PC-9 (cell line): Measurements from ENCODE around the gene DNALI1. TPM values are rescaled to one million over a fixed set of nuclear protein-coding genes. Genes with fewer than 3 reads are reported as not detected.
"Not testable (repeated sequence)": the region's sequence is repeated elsewhere in the genome, so short reads cannot be mapped to it uniquely, and the experiment has no call there.

Experiments
- BruUV-seq: library from RNA; stranded (reverse); fragments of 400-500 nt; replicated peaks from 2 replicates; lab custom pipeline; 2021; lab: Mats Ljungman, UMichigan
- CTCF ChIA-PET: fragments of 300-600 bp; sonication (Branson Sonifier 250); formaldehyde crosslinking; loops from one replicate; lab custom pipeline; 2022; ENCODE audit warnings: antibody characterized with exemption; lab: Charles Lee
- POLR2A ChIA-PET: fragments of 300-600 bp; sonication (Branson Sonifier 250); formaldehyde crosslinking; loops from one replicate; lab custom pipeline; 2022; ENCODE audit warnings: antibody characterized with exemption; ENCODE audit not compliant: unreplicated experiment; lab: Charles Lee
- DNase-seq, 2 experiments: peaks; one replicate each; pipeline versions ENCODE4 v3.0.0 to v3.0.0-alpha.2; 2015 to 2022; ENCODE audit warnings: mixed read lengths in 1 of 2
- H2AFZ ChIP-seq: fragments of 200-600 bp; sonication (generic); 2 replicates; pipeline ENCODE4 v1.8.1; 2017; ENCODE audit warnings: antibody characterized with exemption
- H3F3A ChIP-seq: fragments of 200-600 bp; sonication (generic); 2 replicates; pipeline ENCODE4 v1.8.1; 2017; ENCODE audit warnings: antibody characterized with exemption, mild to moderate bottlenecking, low read depth; ENCODE audit not compliant: insufficient read depth
- H3K27ac ChIP-seq: fragments of 200-600 bp; sonication (generic); 2 replicates; pipeline ENCODE4 v1.6.1; 2016; ENCODE audit warnings: mixed run types
- H3K27me3 ChIP-seq: fragments of 200-600 bp; sonication (generic); 2 replicates; pipeline ENCODE4 v1.6.1; 2016; ENCODE audit warnings: low read depth, mixed run types; ENCODE audit not compliant: insufficient read depth
- H3K36me3 ChIP-seq: fragments of 200-600 bp; sonication (generic); 2 replicates; pipeline ENCODE4 v1.6.1; 2016; ENCODE audit warnings: low read depth, mixed run types
- H3K4me1 ChIP-seq: fragments of 200-600 bp; sonication (generic); replicated peaks from 2 replicates; pipeline ENCODE4 v1.6.1; 2016; ENCODE audit warnings: mixed run types; ENCODE audit not compliant: insufficient read depth
- H3K4me2 ChIP-seq: fragments of 200-600 bp; sonication (generic); 2 replicates; pipeline ENCODE4 v1.6.1; 2017; ENCODE audit warnings: mixed run types
- H3K4me3 ChIP-seq: fragments of 200-600 bp; sonication (generic); 2 replicates; pipeline ENCODE4 v1.6.1; 2016; ENCODE audit warnings: mixed run types
- H3K79me2 ChIP-seq: fragments of 200-600 bp; sonication (generic); 2 replicates; pipeline ENCODE4 v1.6.1; 2017; ENCODE audit warnings: low read depth, mixed run types
- H3K9me2 ChIP-seq: fragments of 200-600 bp; sonication (generic); 2 replicates; pipeline ENCODE4 v1.8.1; 2017; ENCODE audit warnings: mild to moderate bottlenecking; ENCODE audit not compliant: insufficient read depth
- H3K9me3 ChIP-seq: fragments of 200-600 bp; sonication (generic); 2 replicates; pipeline ENCODE4 v1.8.1; 2016; ENCODE audit warnings: low read depth; ENCODE audit not compliant: insufficient read depth
- H4K20me1 ChIP-seq: fragments of 200-600 bp; sonication (generic); 2 replicates; pipeline ENCODE4 v1.8.1; 2017; ENCODE audit not compliant: insufficient read depth
- EZH2 ChIP-seq: fragments of 200-600 bp; sonication (generic); IDR thresholded peaks from 2 replicates; pipeline ENCODE4 v1.8.0; 2017; ENCODE audit warnings: antibody characterized with exemption, low read depth
- intact Hi-C: fragments of 100-400 bp; cut with micrococcal nuclease; formaldehyde crosslinking; loops from one replicate; pipeline ENCODE4 v1.10.0; 2022; ENCODE audit not compliant: unreplicated experiment
- total RNA-seq: library from RNA; stranded (reverse); gene quantifications from 2 replicates; pipeline ENCODE4 v1.2.3, GENCODE V29; 2021
- TF ChIP-seq, protein P1 (sequence below): fragments of 200-600 bp; sonication (generic); conservative IDR thresholded peaks from 2 replicates; pipeline ENCODE4 v1.6.1; 2017; ENCODE audit warnings: mixed run types, antibody characterized with exemption, mild to moderate bottlenecking, moderate library complexity

Gene DNALI1
- total RNA-seq, 1 experiment from 2014 or later: not detected

GRCh38 chr1:37574834-37575480, 18.2 kb downstream of the DNALI1 start:
- ChIA-PET CTCF (interaction anchor here (0.6 kb wide), 1 partner anchor 392 kb away, joined by 6 read pairs; no protein-coding TSS in a partner anchor), POLR2A (no interaction called here)
- H3K4me1 ChIP-seq: peaks cover 11% of the 10 kb centered on the region; the same call in 1 of the 2 replicates
- H3F3A ChIP-seq: peaks cover 16% of the 10 kb centered on the region
- peaks cover 31% of the 10 kb centered on the region for H3K36me3 ChIP-seq
- intact Hi-C loops: no loop called here
- no peaks in the 10 kb centered on the region for H3K79me2 ChIP-seq
- TF ChIP-seq, protein P1, sequence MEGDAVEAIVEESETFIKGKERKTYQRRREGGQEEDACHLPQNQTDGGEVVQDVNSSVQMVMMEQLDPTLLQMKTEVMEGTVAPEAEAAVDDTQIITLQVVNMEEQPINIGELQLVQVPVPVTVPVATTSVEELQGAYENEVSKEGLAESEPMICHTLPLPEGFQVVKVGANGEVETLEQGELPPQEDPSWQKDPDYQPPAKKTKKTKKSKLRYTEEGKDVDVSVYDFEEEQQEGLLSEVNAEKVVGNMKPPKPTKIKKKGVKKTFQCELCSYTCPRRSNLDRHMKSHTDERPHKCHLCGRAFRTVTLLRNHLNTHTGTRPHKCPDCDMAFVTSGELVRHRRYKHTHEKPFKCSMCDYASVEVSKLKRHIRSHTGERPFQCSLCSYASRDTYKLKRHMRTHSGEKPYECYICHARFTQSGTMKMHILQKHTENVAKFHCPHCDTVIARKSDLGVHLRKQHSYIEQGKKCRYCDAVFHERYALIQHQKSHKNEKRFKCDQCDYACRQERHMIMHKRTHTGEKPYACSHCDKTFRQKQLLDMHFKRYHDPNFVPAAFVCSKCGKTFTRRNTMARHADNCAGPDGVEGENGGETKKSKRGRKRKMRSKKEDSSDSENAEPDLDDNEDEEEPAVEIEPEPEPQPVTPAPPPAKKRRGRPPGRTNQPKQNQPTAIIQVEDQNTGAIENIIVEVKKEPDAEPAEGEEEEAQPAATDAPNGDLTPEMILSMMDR: no peak
- TF ChIP-seq EZH2: no peak
- BruUV-seq: no TSS peak
- H3K4me2 ChIP-seq: no peak overlapping the region
- H3K9me3 ChIP-seq: no peaks in the 10 kb centered on the region
- H2AFZ ChIP-seq: no peak overlapping the region
- H3K27ac ChIP-seq: no peak overlapping the region
- H3K4me3 ChIP-seq: no peak overlapping the region
- no peak for DNase-seq
- H4K20me1 ChIP-seq: no peaks in the 10 kb centered on the region
- no peaks in the 10 kb centered on the region; the same call in 1 of the 2 replicates for H3K9me2 ChIP-seq
- no peaks in the 10 kb centered on the region for H3K27me3 ChIP-seq

DNA sequence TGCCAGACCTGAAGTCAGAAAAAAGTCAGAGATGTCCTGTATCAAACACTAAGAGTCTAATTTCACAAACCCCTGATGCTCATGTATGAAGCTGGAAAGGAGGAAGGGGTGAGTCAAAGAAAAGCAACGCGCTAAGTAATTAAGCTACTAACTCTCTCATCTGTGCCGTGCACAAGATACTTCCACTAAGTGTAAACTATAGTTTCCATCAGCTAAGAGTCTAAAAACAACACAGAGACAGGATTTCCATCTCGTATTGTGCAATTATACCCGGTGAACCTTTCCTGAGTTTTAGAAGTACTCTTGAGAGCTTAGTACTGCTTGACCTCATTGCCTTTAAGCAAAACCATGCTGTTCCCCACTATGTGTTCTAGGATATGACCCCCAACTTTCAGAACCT, 19.0 kb downstream of the DNALI1 start:
- Histone ChIP-seq H3K4me2 (no peak overlapping the region), H3K9me2 (no peaks in the 10 kb centered on the region), H3K4me3 (no peak overlapping the region), H3F3A (peaks cover 16% of the 10 kb centered on the region), H3K9me3 (no peaks in the 10 kb centered on the region), H4K20me1 (no peaks in the 10 kb centered on the region), H3K36me3 (peaks cover 34% of the 10 kb centered on the region), H3K79me2 (no peaks in the 10 kb centered on the region), H2AFZ (no peak overlapping the region), H3K4me1 (peaks cover 11% of the 10 kb centered on the region; the same call in 1 of the 2 replicates), H3K27me3 (no peaks in the 10 kb centered on the region), H3K27ac (no peak overlapping the region)
- no TSS peak for BruUV-seq
- CTCF ChIA-PET: no interaction called here
- TF ChIP-seq, protein P1: no peak
- no peak for TF ChIP-seq EZH2
- intact Hi-C loops: no loop called here
- DNase-seq: no peak
- POLR2A ChIA-PET: no interaction called here

DNA sequence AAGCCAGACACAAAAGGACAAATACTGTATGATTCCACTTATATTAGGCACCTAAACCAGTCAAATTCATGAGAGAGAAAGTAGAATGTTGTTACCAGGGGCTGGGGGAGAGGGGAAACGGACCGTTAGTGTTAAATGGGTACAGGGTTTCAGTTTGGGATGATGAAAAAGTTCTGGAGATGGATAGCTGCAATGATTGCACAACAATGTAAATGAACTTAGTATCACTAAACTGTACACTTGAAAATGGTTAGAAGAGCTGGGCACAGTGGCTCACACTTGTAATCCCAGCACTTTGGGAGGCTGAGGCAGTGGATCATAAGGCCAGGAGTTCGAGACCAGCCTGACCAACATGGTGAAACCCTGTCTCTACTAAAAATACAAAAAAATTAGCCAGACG, 27.8 kb downstream of the DNALI1 start:
- intact Hi-C loops, H3K79me2 ChIP-seq, H3K9me3 ChIP-seq, POLR2A ChIA-PET, DNase-seq, H3K4me1 ChIP-seq, H3K27me3 ChIP-seq, H4K20me1 ChIP-seq, H2AFZ ChIP-seq, BruUV-seq, H3F3A ChIP-seq, H3K27ac ChIP-seq, H3K4me2 ChIP-seq, H3K9me2 ChIP-seq, H3K4me3 ChIP-seq: not testable (repeated sequence)
- H3K36me3 ChIP-seq: peaks cover 35% of the 10 kb centered on the region
- CTCF ChIA-PET: interaction anchor here (0.7 kb wide), 1 partner anchor 406 kb away, joined by 7 read pairs; no protein-coding TSS in a partner anchor
